GM12873 (cell line): Measurements from ENCODE around the gene TMPRSS11A.
A peak's percentile ranks its signal among the peaks of the same experiment; 100 is the strongest.

Experiments
- TF ChIP-seq, protein P1 (sequence below): IDR thresholded peaks from 2 replicates; pipeline ENCODE4 v1.5.1; 2012; ENCODE audit warnings: low read depth, mild to moderate bottlenecking, moderate library complexity, low read length, control low read depth; ENCODE audit not compliant: insufficient read depth; ENCODE audit errors: missing control alignments

TMPRSS11A gene

GRCh38 chr4:67918428-67918827, 44.9 kb downstream of the TMPRSS11A start:
- TF ChIP-seq, protein P1, sequence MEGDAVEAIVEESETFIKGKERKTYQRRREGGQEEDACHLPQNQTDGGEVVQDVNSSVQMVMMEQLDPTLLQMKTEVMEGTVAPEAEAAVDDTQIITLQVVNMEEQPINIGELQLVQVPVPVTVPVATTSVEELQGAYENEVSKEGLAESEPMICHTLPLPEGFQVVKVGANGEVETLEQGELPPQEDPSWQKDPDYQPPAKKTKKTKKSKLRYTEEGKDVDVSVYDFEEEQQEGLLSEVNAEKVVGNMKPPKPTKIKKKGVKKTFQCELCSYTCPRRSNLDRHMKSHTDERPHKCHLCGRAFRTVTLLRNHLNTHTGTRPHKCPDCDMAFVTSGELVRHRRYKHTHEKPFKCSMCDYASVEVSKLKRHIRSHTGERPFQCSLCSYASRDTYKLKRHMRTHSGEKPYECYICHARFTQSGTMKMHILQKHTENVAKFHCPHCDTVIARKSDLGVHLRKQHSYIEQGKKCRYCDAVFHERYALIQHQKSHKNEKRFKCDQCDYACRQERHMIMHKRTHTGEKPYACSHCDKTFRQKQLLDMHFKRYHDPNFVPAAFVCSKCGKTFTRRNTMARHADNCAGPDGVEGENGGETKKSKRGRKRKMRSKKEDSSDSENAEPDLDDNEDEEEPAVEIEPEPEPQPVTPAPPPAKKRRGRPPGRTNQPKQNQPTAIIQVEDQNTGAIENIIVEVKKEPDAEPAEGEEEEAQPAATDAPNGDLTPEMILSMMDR = peak; percentile 33

DNA sequence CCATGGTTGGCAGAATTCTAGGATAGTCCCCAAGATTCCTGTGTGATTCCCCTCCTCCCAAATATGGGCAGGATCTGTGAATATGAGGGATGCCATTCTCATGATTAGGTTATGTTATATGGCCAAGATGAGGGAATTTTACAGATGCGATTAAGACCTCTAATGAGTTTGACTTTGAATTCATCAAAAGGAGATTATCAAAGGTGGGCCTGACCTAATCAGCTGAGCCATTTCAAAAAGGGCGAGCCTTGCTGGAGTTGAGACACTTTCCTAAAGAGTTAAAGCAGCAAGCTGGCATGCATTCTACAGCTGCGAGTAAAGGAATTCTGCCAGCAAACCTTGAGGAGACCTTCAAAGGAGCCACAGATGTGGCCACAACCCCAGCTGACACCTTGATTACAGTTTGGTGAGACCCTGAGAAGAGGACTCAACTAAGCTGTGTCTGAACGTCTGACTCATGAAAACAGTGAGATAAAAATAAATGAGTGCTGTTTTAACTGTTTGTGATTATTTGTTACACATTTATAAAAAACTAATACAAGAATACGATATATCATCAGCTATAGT, 47.8 kb downstream of the TMPRSS11A start:
- TF ChIP-seq, protein P1 = no peak

DNA sequence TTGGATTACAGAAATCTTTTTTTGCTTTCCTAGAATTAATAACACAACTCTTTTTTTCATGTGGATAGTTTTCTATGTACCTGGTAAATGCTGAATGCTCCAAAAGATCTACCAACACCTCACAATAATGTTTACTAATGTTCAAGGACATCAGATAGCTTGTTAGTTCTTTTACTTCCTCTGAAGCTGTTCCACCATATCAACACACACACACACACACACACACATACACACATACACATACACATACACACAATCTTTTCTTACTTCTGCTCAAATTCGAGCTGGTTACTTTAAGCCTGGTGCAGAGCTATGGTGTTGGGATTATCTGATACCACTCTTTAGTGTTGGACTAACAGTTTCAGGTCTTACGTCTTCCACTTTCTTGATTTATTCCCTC, 51.2 kb downstream of the TMPRSS11A start:
- TF ChIP-seq, protein P1 = no peak

DNA sequence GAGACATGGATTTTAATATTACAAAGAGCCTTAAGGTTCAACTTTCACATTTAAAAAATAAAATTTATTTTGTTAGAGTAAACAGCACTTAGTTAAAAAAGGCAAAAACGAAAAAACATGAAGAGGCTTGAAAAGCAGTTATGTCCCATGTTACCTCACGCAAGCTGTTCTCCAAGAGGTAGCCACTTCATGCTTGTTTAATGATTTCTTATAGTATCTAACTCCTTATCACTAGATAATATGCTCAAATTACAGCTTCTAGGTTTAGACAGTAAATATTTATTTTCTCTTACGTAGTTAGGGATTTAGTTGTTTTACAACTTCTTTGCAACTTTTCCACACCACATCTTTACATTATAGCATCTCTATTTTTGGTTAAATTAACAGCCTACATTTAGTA, 51.7 kb downstream of the TMPRSS11A start:
- TF ChIP-seq, protein P1 = no peak

DNA sequence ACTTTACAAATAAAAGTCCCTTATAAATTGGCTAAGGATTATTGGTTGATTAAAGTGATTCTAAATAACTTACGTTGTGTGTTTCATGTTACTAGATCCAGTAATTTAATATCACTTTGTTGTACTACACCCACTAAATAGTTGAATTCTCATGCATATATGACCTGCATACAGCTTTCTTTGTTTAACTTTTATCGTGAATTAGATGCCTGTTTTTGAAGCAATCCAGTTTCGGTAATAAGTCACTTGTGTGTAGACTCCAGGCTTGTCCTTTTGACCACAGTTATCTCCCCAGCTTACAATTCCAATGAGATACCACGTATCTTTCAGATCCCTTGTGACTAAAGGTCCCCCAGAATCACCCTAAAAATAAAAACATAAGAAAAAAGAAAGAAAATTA, 52.2 kb downstream of the TMPRSS11A start:
- TF ChIP-seq, protein P1 = no peak

DNA sequence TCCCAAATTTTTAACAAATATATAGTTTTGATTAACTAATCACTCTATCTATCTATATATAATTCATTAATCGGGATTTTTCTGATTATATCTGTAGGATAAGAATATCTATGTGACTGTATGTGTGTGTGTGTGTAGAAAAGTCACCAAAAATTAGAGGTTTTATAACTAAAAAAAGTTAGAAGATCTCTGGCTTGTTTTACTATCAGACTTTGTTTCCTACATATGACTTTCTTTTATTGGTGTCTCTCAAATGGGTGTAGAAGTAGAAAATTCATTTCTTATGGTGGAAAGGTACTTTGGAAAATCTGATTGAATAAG, 52.7 kb downstream of the TMPRSS11A start:
- TF ChIP-seq, protein P1 = no peak

DNA sequence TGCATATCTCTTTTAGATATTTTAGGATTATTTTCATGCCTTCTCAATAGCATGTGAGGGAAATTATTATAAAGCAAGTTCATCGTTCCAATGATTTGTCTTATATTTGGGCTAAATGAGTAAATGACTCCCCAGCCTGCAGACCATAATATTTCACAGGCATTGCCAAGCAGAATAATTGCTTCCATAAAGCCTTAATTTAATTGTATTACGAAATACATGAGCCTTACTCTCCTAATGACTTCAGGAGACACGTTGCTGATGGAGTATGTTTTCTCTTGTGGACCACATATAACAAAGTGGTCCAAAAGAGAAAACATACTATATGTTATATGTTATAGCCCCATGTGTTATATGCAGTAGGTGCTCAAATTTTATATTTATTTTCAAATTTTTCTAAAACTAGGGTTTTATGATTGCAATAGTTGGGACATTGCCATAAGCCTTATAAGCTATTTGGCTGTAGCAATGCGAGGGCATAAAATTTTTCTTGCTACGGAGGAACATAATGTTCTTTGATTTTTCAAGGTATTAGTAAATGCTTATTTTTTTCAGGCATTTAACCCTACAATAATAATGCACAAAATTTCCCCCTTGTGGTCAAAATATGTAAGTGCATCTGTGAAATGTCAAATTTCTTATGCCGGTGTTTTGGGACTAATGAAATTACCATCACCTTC, 53.2 kb downstream of the TMPRSS11A start:
- TF ChIP-seq, protein P1 = peak; percentile 50
